GM21737 (cell line): Measurements from ENCODE around the gene NCAM2.

ENCODE experiments used
- ATAC-seq: cut with Tn5 transposase; IDR thresholded peaks from one replicate; pipeline ENCODE4 v1.9.1; 2021; ENCODE audit warnings: mild to moderate bottlenecking, moderate library complexity; ENCODE audit not compliant: unreplicated experiment

The NCAM2 gene

GRCh38 chr21:21412096-21412495, 413.9 kb downstream of the NCAM2 start:
- ATAC-seq = no peak

- no peak for ATAC-seq
These were observed 417.5 kb downstream of the NCAM2 start for GRCh38 chr21:21415741-21416140.

GRCh38 chr21:21434944-21435343, 436.7 kb downstream of the NCAM2 start:
- no peak for ATAC-seq

- no peak for ATAC-seq
These were observed 437.9 kb downstream of the NCAM2 start for GRCh38 chr21:21436012-21436534.

DNA sequence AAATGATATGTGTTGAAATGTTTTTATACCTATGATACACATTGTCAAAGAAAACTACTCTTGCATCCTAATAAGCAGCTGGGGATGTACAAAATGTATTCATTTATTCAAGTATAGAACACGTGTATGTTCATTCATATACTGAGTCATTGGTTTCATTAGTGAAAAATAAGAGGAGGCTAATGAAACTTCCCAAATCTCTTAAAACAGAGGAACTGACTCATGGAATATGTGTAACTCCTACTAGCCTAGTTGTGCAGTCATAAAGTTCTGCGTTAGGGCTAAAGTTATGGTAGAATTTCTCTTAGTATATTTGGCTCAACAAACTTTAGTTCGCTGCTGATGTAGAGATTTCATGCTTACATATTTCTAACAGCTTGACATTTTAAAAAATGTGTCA, 441.6 kb downstream of the NCAM2 start:
- ATAC-seq = no peak

DNA sequence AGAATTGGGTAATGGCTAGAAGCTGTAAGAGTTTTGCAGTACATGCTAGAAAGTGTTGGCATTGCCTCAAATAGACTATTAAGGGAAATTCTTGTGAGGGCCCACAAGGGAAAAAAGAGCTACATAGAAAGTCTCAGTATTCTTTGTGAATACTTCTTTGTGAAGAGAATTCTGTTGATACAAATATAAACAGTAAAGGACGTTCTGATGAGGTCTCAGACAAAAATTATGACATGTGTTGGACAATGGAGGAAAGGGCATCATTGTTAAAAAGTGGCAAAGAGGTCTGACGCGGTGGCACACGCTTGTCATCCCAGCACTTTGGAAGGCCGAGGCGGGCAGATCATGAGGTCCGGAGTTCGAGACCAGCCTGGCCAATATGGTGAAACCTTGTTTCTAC, 458.9 kb downstream of the NCAM2 start:
- ATAC-seq = no peak

GRCh38 chr21:21458124-21458631, 460.0 kb downstream of the NCAM2 start:
- ATAC-seq = no peak

- no peak for ATAC-seq
These were observed 462.8 kb downstream of the NCAM2 start for GRCh38 chr21:21460979-21461378.

DNA sequence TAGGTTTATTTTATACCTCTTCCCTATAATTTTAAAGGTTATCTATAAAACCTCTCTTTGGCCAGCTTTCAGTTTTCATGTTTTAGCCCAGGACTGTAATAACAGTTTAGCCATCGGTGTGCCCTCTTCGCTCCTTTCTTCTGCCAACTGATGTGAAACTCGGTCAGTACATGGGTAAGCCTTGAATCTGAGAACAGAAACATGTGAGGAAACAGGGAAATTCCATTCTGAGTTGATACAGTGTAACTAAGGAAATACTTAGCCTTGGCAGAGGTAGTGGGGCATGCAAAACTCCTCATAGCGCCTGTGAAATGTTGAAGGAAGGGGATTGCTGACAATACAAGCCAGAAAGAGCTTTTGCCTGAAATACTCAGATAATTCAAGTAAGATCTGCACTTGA, 465.2 kb downstream of the NCAM2 start:
- ATAC-seq = no peak

GRCh38 chr21:21464684-21465083, 466.5 kb downstream of the NCAM2 start:
- ATAC-seq = no peak

- no peak for ATAC-seq
These were observed 468.5 kb downstream of the NCAM2 start for GRCh38 chr21:21466752-21467151.

DNA sequence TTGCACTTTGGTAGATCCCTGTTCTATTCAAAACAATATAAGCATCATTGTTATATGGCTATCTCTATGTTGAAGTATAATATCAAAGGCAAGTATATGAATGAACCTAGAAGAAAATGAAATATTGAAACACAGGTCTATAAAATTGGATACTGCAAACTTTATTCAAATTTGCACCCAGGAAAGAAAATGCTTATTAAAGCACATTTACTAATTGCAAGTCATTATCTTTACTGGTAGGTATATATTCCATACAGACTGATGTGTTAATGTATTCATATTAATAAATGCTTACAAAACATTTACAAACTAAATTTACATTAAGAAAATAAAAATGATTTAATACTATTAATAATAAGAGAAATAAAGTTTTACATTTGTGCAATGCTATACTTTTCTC, 469.8 kb downstream of the NCAM2 start:
- no peak for ATAC-seq

GRCh38 chr21:21481239-21481638, 483.0 kb downstream of the NCAM2 start:
- no peak for ATAC-seq

GRCh38 chr21:21508859-21509258, 510.6 kb downstream of the NCAM2 start:
- ATAC-seq = no peak

DNA sequence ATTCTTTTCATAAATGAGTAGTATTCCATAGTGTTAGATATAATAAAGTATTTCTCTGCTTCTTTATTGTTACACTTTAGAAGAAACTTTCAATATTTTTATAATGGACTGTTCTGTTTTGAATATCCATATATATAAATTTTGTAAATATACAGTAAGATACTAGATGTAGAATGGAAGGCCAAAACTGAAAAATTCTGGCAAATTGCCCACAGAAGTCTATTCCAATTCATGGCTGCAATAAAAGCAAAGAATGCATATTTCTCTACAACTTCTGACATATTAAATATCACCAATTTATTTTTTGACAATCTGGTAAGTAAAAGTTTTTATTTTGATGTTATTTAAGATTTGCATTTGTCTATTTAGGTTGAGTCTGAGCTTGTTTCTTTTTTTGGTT, 532.5 kb downstream of the NCAM2 start:
- ATAC-seq = no peak

DNA sequence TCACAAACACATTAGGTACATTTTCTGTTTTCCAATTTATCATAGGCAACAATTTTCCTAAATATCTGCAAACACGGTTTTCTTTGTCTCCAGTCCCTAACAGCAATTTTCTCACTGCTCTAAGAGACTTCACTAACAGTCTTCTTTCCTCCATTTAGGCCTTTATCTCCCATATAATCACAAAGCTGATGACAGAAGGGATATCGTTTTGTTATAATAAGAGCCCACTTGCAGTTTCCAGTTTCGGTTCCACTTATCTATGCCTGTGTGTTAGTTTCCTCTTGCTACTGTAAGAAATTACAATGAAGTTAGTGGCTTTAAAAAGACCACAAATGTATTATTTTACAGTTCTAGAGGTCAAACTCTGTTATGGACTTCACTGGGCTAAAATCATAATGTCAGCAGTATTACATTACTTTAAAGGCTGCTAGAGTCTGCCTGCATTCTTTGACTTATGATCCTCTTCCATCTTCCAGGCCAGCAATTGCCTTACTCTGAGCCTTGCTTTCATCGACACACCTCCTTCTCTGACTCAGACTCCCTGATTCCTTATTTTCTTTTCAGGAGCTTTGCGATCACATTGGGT, 549.3 kb downstream of the NCAM2 start:
- ATAC-seq = no peak

- no peak for ATAC-seq
These were observed 561.3 kb downstream of the NCAM2 start for GRCh38 chr21:21559285-21560045.
